H1 (cell line): ENCODE results near the gene TM7SF3. TPM values are rescaled to one million over a fixed set of nuclear protein-coding genes. Genes with fewer than 3 reads are reported as not detected.

Source experiments
- CTCF ChIA-PET: fragments of 300-600 bp; sonication (Branson Sonifier 250); formaldehyde crosslinking; loops from one replicate; lab custom pipeline; 2021; ENCODE audit not compliant: partially characterized antibody; lab: Charles Lee
- POLR2A ChIA-PET: fragments of 300-600 bp; sonication (Branson Sonifier 250); formaldehyde crosslinking; loops from one replicate; lab custom pipeline; 2021; ENCODE audit warnings: inconsistent platforms; ENCODE audit not compliant: partially characterized antibody; lab: Charles Lee
- DNase-seq, 2 experiments: peaks; one replicate each; pipeline versions ENCODE4 v3.0.0 to v3.0.0-alpha.2; 2010 to 2022; ENCODE audit warnings: low spot score in 2 of 2, low read depth in 1 of 2, mixed read lengths in 1 of 2
- FAIRE-seq: peaks from 2 replicates; lab custom pipeline; 2011; peaks lifted over from hg19 to GRCh38; lab: Jason Lieb, UNC
- H2AFZ ChIP-seq: 2 replicates; pipeline ENCODE4 v1.8.1; 2012; ENCODE audit warnings: low read length, inconsistent platforms
- H2AK5ac ChIP-seq: 2 replicates; pipeline ENCODE4 v1.6.1; 2013; ENCODE audit warnings: low read depth, low read length
- H2BK120ac ChIP-seq: replicated peaks from 2 replicates; pipeline ENCODE3; 2013; ENCODE audit warnings: low read depth, low read length, inconsistent platforms
- H2BK12ac ChIP-seq: 2 replicates; pipeline ENCODE4 v1.6.1; 2013; ENCODE audit warnings: low read depth, low read length
- H2BK15ac ChIP-seq: 2 replicates; pipeline ENCODE4 v1.6.1; 2013; ENCODE audit warnings: low read length
- H2BK20ac ChIP-seq: 2 replicates; pipeline ENCODE4 v1.6.1; 2013; ENCODE audit warnings: low read length
- H2BK5ac ChIP-seq: 2 replicates; pipeline ENCODE4 v1.6.1; 2013; ENCODE audit warnings: low read depth, low read length
- H3K14ac ChIP-seq: 2 replicates; pipeline ENCODE4 v1.6.1; 2013; ENCODE audit warnings: inconsistent platforms; ENCODE audit not compliant: insufficient read length
- H3K18ac ChIP-seq: 2 replicates; pipeline ENCODE4 v1.6.1; 2013; ENCODE audit warnings: low read length; ENCODE audit errors: extremely low read depth
- H3K23ac ChIP-seq: 2 replicates; pipeline ENCODE4 v1.6.1; 2013; ENCODE audit warnings: inconsistent platforms; ENCODE audit not compliant: insufficient read length
- H3K23me2 ChIP-seq: 2 replicates; pipeline ENCODE4 v1.6.1; 2013; ENCODE audit warnings: low read depth, low read length
- H3K27ac ChIP-seq: 2 replicates; pipeline ENCODE4 v1.6.1; 2011; ENCODE audit warnings: low read depth, low read length, inconsistent platforms
- H3K27me3 ChIP-seq, 4 experiments: replicated peaks in 1 of 4; 1 replicate in 1 of 4; 2 replicates in 3 of 4; pipeline versions ENCODE4 v1.6.1 to v1.8.1; 2011 to 2013; ENCODE audit warnings: low read length in 3 of 4, mild to moderate bottlenecking in 3 of 4, inconsistent platforms in 2 of 4, mixed read lengths in 2 of 4, moderate library complexity in 1 of 4; ENCODE audit not compliant: control insufficient read depth in 3 of 4, insufficient read depth in 3 of 4; ENCODE audit errors: extremely low read depth in 1 of 4
- H3K36me3 ChIP-seq, 4 experiments: 2 replicates each; pipeline versions ENCODE4 v1.6.1 to v1.8.1; 2011 to 2013; ENCODE audit warnings: mild to moderate bottlenecking in 4 of 4, low read length in 3 of 4, moderate library complexity in 2 of 4, control low read depth in 1 of 4, inconsistent platforms in 1 of 4; ENCODE audit not compliant: insufficient read depth in 4 of 4, control insufficient read depth in 2 of 4
- H3K4ac ChIP-seq: replicated peaks from 2 replicates; pipeline ENCODE3; 2013; ENCODE audit warnings: low read length, low read depth, mixed read lengths, inconsistent platforms; ENCODE audit not compliant: insufficient read length
- H3K4me1 ChIP-seq, 4 experiments: replicated peaks in 1 of 4; 1 replicate in 1 of 4; 2 replicates in 3 of 4; pipeline versions ENCODE4 v1.6.1 to v1.8.1; 2011 to 2013; ENCODE audit warnings: low read length in 3 of 4, inconsistent platforms in 2 of 4, mixed read lengths in 1 of 4; ENCODE audit not compliant: insufficient read depth in 4 of 4, control insufficient read depth in 3 of 4
- H3K4me2 ChIP-seq, 2 experiments: 2 replicates each; pipeline versions ENCODE4 v1.6.1 to v1.8.1; 2011 to 2013; ENCODE audit warnings: low read depth in 2 of 2, low read length in 2 of 2, control low read depth in 1 of 2, inconsistent platforms in 1 of 2, mild to moderate bottlenecking in 1 of 2; ENCODE audit not compliant: insufficient read depth in 1 of 2
- H3K4me3 ChIP-seq, 4 experiments: fragments of 200-600, 300-600 bp in 1 of 4; sonication (generic), shearing (Covaris generic), sonication (Bioruptor Twin) in 1 of 4; 2 replicates each; pipeline versions ENCODE4 v1.5.1 to v1.8.1; 2011 to 2016; ENCODE audit warnings: low read length in 4 of 4, low read depth in 3 of 4, control low read depth in 2 of 4, inconsistent platforms in 2 of 4, mild to moderate bottlenecking in 2 of 4, mixed read lengths in 1 of 4, moderate library complexity in 1 of 4; ENCODE audit not compliant: insufficient read depth in 2 of 4; ENCODE audit errors: extremely low read depth in 1 of 4
- H3K56ac ChIP-seq: replicated peaks from 2 replicates; pipeline ENCODE3; 2013; ENCODE audit warnings: low read depth, mild to moderate bottlenecking, mixed read lengths, low read length, inconsistent platforms; ENCODE audit not compliant: insufficient read length
- H3K79me1 ChIP-seq: 2 replicates; pipeline ENCODE4 v1.6.1; 2013; ENCODE audit warnings: low read depth, low read length, control low read depth
- H3K79me2 ChIP-seq, 2 experiments: 2 replicates each; pipeline versions ENCODE4 v1.6.1 to v1.8.1; 2012 to 2013; ENCODE audit warnings: low read length in 2 of 2, mild to moderate bottlenecking in 2 of 2, inconsistent platforms in 1 of 2; ENCODE audit not compliant: insufficient read depth in 2 of 2, control insufficient read depth in 1 of 2
- H3K9ac ChIP-seq, 4 experiments: replicated peaks in 1 of 4; 1 replicate in 1 of 4; 2 replicates in 3 of 4; pipeline versions ENCODE4 v1.6.1 to v1.8.1; 2011 to 2013; ENCODE audit warnings: low read depth in 3 of 4, low read length in 3 of 4, control low read depth in 2 of 4, mild to moderate bottlenecking in 2 of 4, moderate library complexity in 2 of 4, inconsistent platforms in 1 of 4; ENCODE audit errors: extremely low read depth in 1 of 4
- H3K9me3 ChIP-seq, 2 experiments: 2 replicates each; pipeline versions ENCODE4 v1.6.1 to v1.8.1; 2012 to 2013; ENCODE audit warnings: mild to moderate bottlenecking in 2 of 2, moderate library complexity in 2 of 2, control low read depth in 1 of 2, inconsistent platforms in 1 of 2, low read depth in 1 of 2, low read length in 1 of 2, mixed read lengths in 1 of 2; ENCODE audit not compliant: insufficient read depth in 2 of 2
- H4K20me1 ChIP-seq, 2 experiments: replicated peaks in 1 of 2; 2 replicates each; pipeline versions ENCODE3 to v1.8.1; 2011 to 2013; ENCODE audit warnings: inconsistent platforms in 2 of 2, low read length in 2 of 2, mild to moderate bottlenecking in 1 of 2; ENCODE audit not compliant: insufficient read depth in 2 of 2, control insufficient read depth in 1 of 2
- H4K5ac ChIP-seq: 2 replicates; pipeline ENCODE4 v1.6.1; 2013; ENCODE audit warnings: low read length, low read depth, mixed read lengths, inconsistent platforms; ENCODE audit not compliant: insufficient read length
- H4K8ac ChIP-seq: 2 replicates; pipeline ENCODE4 v1.8.0; 2013; ENCODE audit warnings: mild to moderate bottlenecking, moderate library complexity, low read length, inconsistent platforms; ENCODE audit not compliant: insufficient read depth; ENCODE audit errors: extremely low read depth
- H4K91ac ChIP-seq: replicated peaks from 2 replicates; pipeline ENCODE3; 2013; ENCODE audit warnings: low read length, mixed read lengths, inconsistent platforms; ENCODE audit not compliant: insufficient read length
- BRCA1 ChIP-seq: IDR thresholded peaks from 2 replicates; pipeline ENCODE4 v1.6.1; 2012; ENCODE audit warnings: low read depth, low read length, improper control_type of control experiment
- CHD1 ChIP-seq: IDR thresholded peaks from 2 replicates; pipeline ENCODE4 v1.6.1; 2012; ENCODE audit warnings: low read depth, low read length, improper control_type of control experiment
- E2F6 ChIP-seq: IDR thresholded peaks from 2 replicates; pipeline ENCODE4 v1.6.1; 2012; ENCODE audit warnings: inconsistent platforms
- FOSL1 ChIP-seq: IDR thresholded peaks from 2 replicates; pipeline ENCODE4 v1.6.1; 2011; ENCODE audit warnings: mild to moderate bottlenecking, low read depth, low read length, moderate library complexity; ENCODE audit not compliant: insufficient read depth
- JUN ChIP-seq: IDR thresholded peaks from 2 replicates; pipeline ENCODE4 v1.6.1; 2011; ENCODE audit warnings: low read depth, mild to moderate bottlenecking, improper control_type of control experiment, low read length
- MAFK ChIP-seq: IDR thresholded peaks from 2 replicates; pipeline ENCODE4 v1.6.1; 2012; ENCODE audit warnings: low read depth, mild to moderate bottlenecking, improper control_type of control experiment, low read length
- NRF1 ChIP-seq: IDR thresholded peaks from 2 replicates; pipeline ENCODE4 v1.6.1; 2011; ENCODE audit warnings: mild to moderate bottlenecking, low read depth, low read length, improper control_type of control experiment
- SIRT6 ChIP-seq: IDR thresholded peaks from one replicate; pipeline ENCODE4 v1.7.1; 2012; ENCODE audit warnings: low read length, inconsistent platforms
- WGBS, 2 experiments: shearing (Covaris generic) in 1 of 2; methylation state at CpG; one replicate each; pipeline versions ENCODE4 v1.1.6 to v1.1.7; 2013 to 2015; ENCODE audit warnings: low lambda C conversion rate in 2 of 2, mixed read lengths in 2 of 2, inconsistent platforms in 1 of 2, low coverage in 1 of 2, missing lambda C conversion rate in 1 of 2; ENCODE audit not compliant: insufficient replicate concordance in 2 of 2, insufficient coverage in 1 of 2, insufficient read length in 1 of 2; ENCODE audit errors: extremely low coverage in 1 of 2, missing lambda C conversion rate in 1 of 2; 5-methylcytosine and 5-hydroxymethylcytosine counted together
- polyA plus RNA-seq, 7 experiments: library from polyadenylated mRNA; depleted of rRNA in 3 of 7; stranded (reverse) in 5 of 7; unstranded in 2 of 7; fragments of >200 nt in 5 of 7; fragments of 200-250 nt in 2 of 7; gene quantifications; 1 replicate in 5 of 7; 2 replicates in 1 of 7; 4 replicates in 1 of 7; pipeline versions ENCODE4 v1.2.1 to v1.2.3, GENCODE V29; 2011 to 2013; ENCODE audit warnings: missing spikeins in 2 of 7, mixed read lengths in 2 of 7
- total RNA-seq: library from RNA; stranded (reverse); fragmentation: NEBNext Ultra II Directional; extraction: Animal tissue kit (Norgen Biotek cat#: 25700); gene quantifications from 2 replicates; pipeline ENCODE4 v1.2.1, GENCODE V29; 2021

The TM7SF3 gene
- total and polyA plus RNA-seq, 2 of the 8 experiments (the other 6 are each of a cell fraction or from before 2014, with no cell fraction given), result 57.9 to 77.2 TPM

GRCh38 chr12:26940516-26941214 is 73.5 kb downstream of the TM7SF3 start:
- H3K27me3 ChIP-seq, result no peaks in the 10 kb centered on the region
- no peak for TF ChIP-seq NRF1
- no peak for TF ChIP-seq BRCA1
- TF ChIP-seq CHD1, result no peak
- no peak for TF ChIP-seq MAFK
- TF ChIP-seq FOSL1, result no peak
- no peak for TF ChIP-seq SIRT6
- TF ChIP-seq JUN, result no peak
- TF ChIP-seq E2F6, result no peak
- H3K14ac ChIP-seq, result no peak overlapping the region
- H3K27ac ChIP-seq, result no peak overlapping the region
- H3K56ac ChIP-seq, result no peak overlapping the region
- DNase-seq (no peak), FAIRE-seq (no peak)
- no peak overlapping the region for H3K9ac ChIP-seq
- CTCF ChIA-PET, result interaction anchor here (1.0 kb wide), 1 partner anchor 70 kb away, joined by 3 read pairs; no protein-coding TSS in a partner anchor
- peaks cover 5 to 90% of the 10 kb centered on the region in 2 experiments; a peak in 3 of 4 replicates for H3K79me2 ChIP-seq
- no peak overlapping the region for H2BK5ac ChIP-seq
- no peaks in the 10 kb centered on the region for H3K36me3 ChIP-seq
- no peak overlapping the region for H3K23ac ChIP-seq
- H4K91ac ChIP-seq, result no peak overlapping the region
- 0 out of 8 replicates have a peak overlapping the region, but pooled peaks of 1 of the 4 experiments have one; percentile 97 for H3K4me3 ChIP-seq
- H3K79me1 ChIP-seq, result peaks cover 2% of the 10 kb centered on the region; the same call in 1 of the 2 replicates
- no peak overlapping the region for H2BK15ac ChIP-seq
- POLR2A ChIA-PET, result no interaction called here
- no peak overlapping the region for H2AK5ac ChIP-seq
- H3K18ac ChIP-seq, result no peak overlapping the region
- H2BK20ac ChIP-seq, result no peak overlapping the region
- H4K5ac ChIP-seq, result no peak overlapping the region
- H2AFZ ChIP-seq, result no peak overlapping the region
- H3K4ac ChIP-seq, result no peak overlapping the region
- peaks cover 0 to 5% (median 3%) of the 10 kb centered on the region in 4 experiments; a peak in 6 of 7 replicates for H3K4me1 ChIP-seq
- no peak overlapping the region for H3K4me2 ChIP-seq
- H4K8ac ChIP-seq, result no peak overlapping the region
- 92% methylated on average over 3 of the region's 3 CpGs; no CpG with 5 or more reads in 1 of the 2 experiments for WGBS, 2 experiments
- H2BK120ac ChIP-seq, result no peak overlapping the region
- peaks cover 5% of the 10 kb centered on the region for H3K23me2 ChIP-seq
- H2BK12ac ChIP-seq, result no peak overlapping the region
- no peaks in the 10 kb centered on the region for H3K9me3 ChIP-seq
- peaks cover 4% of the 10 kb centered on the region in 2 experiments for H4K20me1 ChIP-seq
